MM.1S (cell line): ENCODE results near the gene SLC2A13.

Source experiments
- DNase-seq: peaks from one replicate; pipeline ENCODE4 v3.0.0-alpha.2; 2015
- H2AFZ ChIP-seq: fragments of 300-600 bp; sonication (generic); 2 replicates; pipeline ENCODE4 v1.6.0; 2016; ENCODE audit warnings: antibody characterized with exemption, low read length
- H3F3A ChIP-seq: fragments of 300-600 bp; sonication (generic); 2 replicates; pipeline ENCODE4 v1.6.1; 2016; ENCODE audit warnings: mild to moderate bottlenecking, antibody characterized with exemption, low read length, moderate library complexity, mixed read lengths; ENCODE audit not compliant: insufficient read depth
- H3K27ac ChIP-seq: fragments of 300-600 bp; sonication (generic); 2 replicates; pipeline ENCODE4 v1.5.1; 2016; ENCODE audit warnings: mild to moderate bottlenecking, low read length
- H3K27me3 ChIP-seq: fragments of 300-600 bp; sonication (generic); replicated peaks from 2 replicates; pipeline ENCODE4 v1.6.0; 2016; ENCODE audit warnings: low read length; ENCODE audit not compliant: insufficient read depth
- H3K36me3 ChIP-seq: fragments of 300-600 bp; sonication (generic); replicated peaks from 2 replicates; pipeline ENCODE4 v1.6.1; 2016; ENCODE audit warnings: mild to moderate bottlenecking, low read length, mixed read lengths; ENCODE audit not compliant: insufficient read depth
- H3K4me1 ChIP-seq: fragments of 300-600 bp; sonication (generic); 2 replicates; pipeline ENCODE4 v1.6.1; 2016; ENCODE audit warnings: low read length, mixed read lengths
- H3K4me2 ChIP-seq: fragments of 300-600 bp; sonication (generic); 2 replicates; pipeline ENCODE4 v1.6.0; 2016; ENCODE audit warnings: low read depth, low read length
- H3K4me3 ChIP-seq: fragments of 300-600 bp; sonication (generic); 2 replicates; pipeline ENCODE4 v1.5.1; 2016; ENCODE audit warnings: low read length, mixed read lengths
- H3K79me2 ChIP-seq: fragments of 300-600 bp; sonication (generic); 2 replicates; pipeline ENCODE4 v1.6.1; 2016; ENCODE audit warnings: mixed run types, low read length, mixed read lengths
- H3K9ac ChIP-seq: fragments of 300-600 bp; sonication (generic); 2 replicates; pipeline ENCODE4 v1.6.1; 2016; ENCODE audit warnings: low read length, mixed read lengths
- H3K9me2 ChIP-seq: fragments of 300-600 bp; sonication (generic); replicated peaks from 2 replicates; pipeline ENCODE4 v1.6.1; 2016; ENCODE audit warnings: mild to moderate bottlenecking, low read length, mixed read lengths; ENCODE audit not compliant: insufficient read depth
- H3K9me3 ChIP-seq: fragments of 300-600 bp; sonication (generic); replicated peaks from 2 replicates; pipeline ENCODE4 v1.6.1; 2016; ENCODE audit warnings: mild to moderate bottlenecking, low read length, mixed read lengths; ENCODE audit not compliant: insufficient read depth
- H4K20me1 ChIP-seq: fragments of 300-600 bp; sonication (generic); 2 replicates; pipeline ENCODE4 v1.6.1; 2016; ENCODE audit warnings: mild to moderate bottlenecking, low read length, moderate library complexity, mixed read lengths; ENCODE audit not compliant: insufficient read depth
- CTCF ChIP-seq: fragments of 300-600 bp; sonication (generic); IDR thresholded peaks from 2 replicates; pipeline ENCODE4 v1.5.1; 2016; ENCODE audit warnings: antibody characterized with exemption, low read length, mixed read lengths
- EZH2 ChIP-seq: fragments of 300-600 bp; sonication (generic); optimal IDR thresholded peaks from 2 replicates; pipeline ENCODE3; 2017; ENCODE audit warnings: low read depth, mild to moderate bottlenecking, antibody characterized with exemption, low read length, mixed read lengths
- EZH2phosphoT487 ChIP-seq: fragments of 300-600 bp; sonication (generic); IDR thresholded peaks from 2 replicates; pipeline ENCODE4 v1.6.1; 2018; ENCODE audit warnings: antibody characterized with exemption, low read length

The SLC2A13 gene

DNA sequence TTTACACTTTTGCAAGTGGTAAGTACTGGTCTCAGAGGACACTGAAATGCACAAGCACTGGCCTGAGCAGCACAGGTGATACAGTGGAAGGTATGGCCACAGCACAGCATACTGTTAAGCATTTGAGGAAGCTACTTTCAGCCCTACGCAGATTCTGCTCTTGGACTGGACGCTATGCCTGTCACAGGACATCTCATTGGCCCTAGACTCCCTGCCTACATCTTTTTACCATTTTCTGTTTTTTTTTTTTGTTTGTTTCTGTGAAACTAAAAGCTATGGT lies 342.1 kb downstream of the SLC2A13 start:
- Histone ChIP-seq H3K27ac (no peak overlapping the region), H3K4me3 (no peak overlapping the region)
- no peak for DNase-seq

DNA sequence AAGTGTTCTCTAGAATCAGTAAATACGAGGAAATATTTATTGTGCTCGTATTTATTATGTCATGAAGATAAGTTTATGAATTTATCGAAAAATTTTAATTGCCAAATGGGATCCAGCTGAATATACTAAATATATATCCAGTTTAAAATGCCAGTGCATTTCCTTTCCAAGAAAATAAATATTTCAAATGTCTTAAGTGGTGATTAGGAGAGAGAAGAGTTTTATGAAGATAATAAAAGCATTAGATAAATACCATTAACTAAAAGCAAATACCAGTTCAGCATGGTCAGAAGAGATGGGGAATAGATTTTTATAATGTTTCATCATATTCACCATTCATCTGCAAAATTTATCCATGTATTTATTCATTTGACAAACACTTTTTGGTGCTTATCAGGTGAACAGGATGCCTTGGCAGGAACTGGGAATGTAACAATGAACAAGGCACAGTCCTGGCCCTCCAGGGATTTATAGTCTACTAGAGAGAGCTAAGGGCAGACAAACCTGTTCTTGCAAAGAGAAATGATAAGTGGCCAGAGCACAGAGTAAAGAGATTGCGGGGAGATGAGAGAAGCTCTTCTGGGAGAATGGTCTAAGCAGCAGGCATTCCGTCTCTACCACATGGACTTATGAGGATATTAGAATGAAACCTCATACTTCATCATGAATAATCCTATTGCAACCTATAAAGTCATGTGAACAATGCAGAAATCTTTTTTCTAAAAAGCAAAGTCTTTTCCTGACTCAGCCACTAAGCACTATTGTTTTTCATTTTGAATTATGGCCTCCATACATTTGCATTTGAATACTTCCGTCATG lies 342.6 kb downstream of the SLC2A13 start:
- H3K9me3 ChIP-seq, result no peaks in the 10 kb centered on the region
- H2AFZ ChIP-seq, result no peak overlapping the region
- no peak overlapping the region for H3K9ac ChIP-seq
- H4K20me1 ChIP-seq, result no peaks in the 10 kb centered on the region
- no peak overlapping the region for H3K4me2 ChIP-seq
- H3K79me2 ChIP-seq, result no peaks in the 10 kb centered on the region
- H3K27me3 ChIP-seq, result no peaks in the 10 kb centered on the region
- H3F3A ChIP-seq, result no peaks in the 10 kb centered on the region
- DNase-seq, result no peak
- H3K4me3 ChIP-seq, result no peak overlapping the region
- TF ChIP-seq EZH2phosphoT487, result no peak
- no peak for TF ChIP-seq CTCF
- TF ChIP-seq EZH2, result no peak
- 0 out of 2 replicates have a peak, but pooled peaks cover 6% of the 10 kb centered on the region for H3K4me1 ChIP-seq
- H3K36me3 ChIP-seq, result no peaks in the 10 kb centered on the region
- no peaks in the 10 kb centered on the region for H3K9me2 ChIP-seq
- H3K27ac ChIP-seq, result no peak overlapping the region

More for the DNA sequence above, 342.1 kb downstream of the SLC2A13 start:
- no peaks in the 10 kb centered on the region for H3K27me3 ChIP-seq
- no peak overlapping the region for H2AFZ ChIP-seq
- no peaks in the 10 kb centered on the region for H3K9me3 ChIP-seq
- 0 out of 2 replicates have a peak, but pooled peaks cover 6% of the 10 kb centered on the region for H3K4me1 ChIP-seq
- no peaks in the 10 kb centered on the region for H3F3A ChIP-seq
- no peaks in the 10 kb centered on the region for H4K20me1 ChIP-seq
- no peaks in the 10 kb centered on the region for H3K36me3 ChIP-seq
- TF ChIP-seq EZH2, result no peak
- no peak overlapping the region for H3K9ac ChIP-seq
- H3K79me2 ChIP-seq, result no peaks in the 10 kb centered on the region
- H3K9me2 ChIP-seq, result no peaks in the 10 kb centered on the region
- H3K4me2 ChIP-seq, result no peak overlapping the region

- Histone ChIP-seq H3K9me3 (no peaks in the 10 kb centered on the region), H3K4me2 (no peak overlapping the region), H3K4me3 (no peak overlapping the region), H3K9ac (no peak overlapping the region), H3F3A (peaks cover 16% of the 10 kb centered on the region), H3K79me2 (no peaks in the 10 kb centered on the region), H3K27me3 (no peaks in the 10 kb centered on the region), H2AFZ (no peak overlapping the region), H3K36me3 (no peaks in the 10 kb centered on the region; the same call in 1 of the 2 replicates), H3K4me1 (peaks cover 26% of the 10 kb centered on the region), H4K20me1 (no peaks in the 10 kb centered on the region), H3K9me2 (no peaks in the 10 kb centered on the region), H3K27ac (no peak overlapping the region)
- no peak for DNase-seq
- TF ChIP-seq EZH2phosphoT487 (no peak), EZH2 (no peak), CTCF (no peak)
Measured at GRCh38 chr12:39755478-39755877, 350.4 kb downstream of the SLC2A13 start.
